ENCODE measurements around the gene ECT2L.

- TF ChIP-seq CTCF (conservative IDR thresholded peaks at IDR 0.05; ENCODE audit: low read depth in 2 of 2) (no peak), POLR2AphosphoS5 (IDR thresholded peaks at IDR 0.05; ENCODE audit: low read depth) (no peak), EZH2 (IDR thresholded peaks at IDR 0.05; ENCODE audit: low read depth, unreplicated experiment) (no peak), STAT1 (IDR thresholded peaks at IDR 0.05; ENCODE audit: unreplicated experiment) (no peak), ZNF462 (CRISPR knock-in tag; IDR thresholded peaks at IDR 0.05) (no peak), CREB1 (CRISPR knock-in tag; IDR thresholded peaks at IDR 0.05; ENCODE audit: low read depth) (no peak), EZH2phosphoT487 (IDR thresholded peaks at IDR 0.05; ENCODE audit: unreplicated experiment) (no peak), JUNB (IDR thresholded peaks at IDR 0.05; ENCODE audit: unreplicated experiment) (no peak), REST (IDR thresholded peaks at IDR 0.05; ENCODE audit: unreplicated experiment) (no peak), ZNF114 (CRISPR knock-in tag; IDR thresholded peaks at IDR 0.05) (no peak)
These were observed 127.7 kb downstream of the ECT2L start for GRCh38 chr6:138923561-138923960.
